ENCODE data around the gene KLHL21. TPM values are rescaled to one million over a fixed set of nuclear protein-coding genes. Genes with fewer than 3 reads are reported as not detected.

The KLHL21 gene
- total and polyA plus RNA-seq, 2 of the 4 experiments (the other 2 are of a cell fraction) = 12.0 to 36.7 TPM

DNA sequence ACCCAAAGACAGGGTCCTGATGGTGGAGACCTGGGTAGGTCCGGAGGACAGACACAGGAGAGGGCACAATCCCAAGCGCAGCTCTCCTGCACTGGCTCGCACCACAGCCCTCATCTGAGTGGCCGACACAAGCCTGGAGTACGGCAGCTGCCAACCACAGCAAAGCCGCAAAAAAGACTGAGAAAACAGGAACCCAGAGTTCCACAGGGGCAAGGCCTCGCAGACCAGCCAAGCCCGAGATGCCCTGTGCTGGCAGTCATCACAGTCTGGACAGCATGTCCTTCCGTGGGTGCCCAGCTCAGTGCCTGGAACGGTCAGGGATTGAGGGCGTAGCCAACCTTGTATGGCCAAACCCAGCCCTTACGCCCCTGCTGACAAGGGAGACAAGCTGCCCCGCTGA is 11.4 kb downstream of the KLHL21 start:
- TF ChIP-seq POLR2A (IDR thresholded peaks at IDR 0.05; ENCODE audit: low read depth, low read length) = no peak
- TF ChIP-seq RFX5 (IDR thresholded peaks at IDR 0.05; ENCODE audit: low read depth, low read length) = no peak
- POLR2A ChIA-PET (ENCODE audit: unreplicated experiment) = no interaction called here
- H2AK9ac ChIP-seq (replicated peaks; ENCODE audit: low read depth, low read length, poor library complexity) = no peak overlapping the region

More for the DNA sequence above, 11.4 kb downstream of the KLHL21 start:
- H3K27me3 ChIP-seq (ENCODE audit: control insufficient read depth, insufficient read depth, low read length) = no peaks in the 10 kb centered on the region
- no peak overlapping the region for H3K14ac ChIP-seq (replicated peaks; ENCODE audit: low read depth, low read length)
- no peak overlapping the region for H2AFZ ChIP-seq (replicated peaks; ENCODE audit: low read length, poor library complexity)
- H2BK15ac ChIP-seq (ENCODE audit: low read depth, low read length) = no peak overlapping the region
- H3K4me3 ChIP-seq (ENCODE audit: insufficient read depth, low read depth, low read length) = no peak overlapping the region
- no peak overlapping the region for H2BK120ac ChIP-seq (ENCODE audit: low read depth, low read length)
- H4K8ac ChIP-seq (ENCODE audit: low read depth in 2 of 2, low read length in 2 of 2) = no peak overlapping the region
- H4K20me1 ChIP-seq (ENCODE audit: insufficient read depth, low read length) = peaks cover 70% of the 10 kb centered on the region
- no peak for ATAC-seq (ENCODE audit: low read depth)
- no peak overlapping the region for H2BK20ac ChIP-seq (ENCODE audit: low read depth, low read length)
- no peak overlapping the region for H3K27ac ChIP-seq (ENCODE audit: insufficient read depth, low read length)
- H3K23ac ChIP-seq (ENCODE audit: low read depth, low read length) = no peak overlapping the region
- no peak overlapping the region for H4K91ac ChIP-seq (ENCODE audit: insufficient read depth, low read depth, low read length)
- H2AK5ac ChIP-seq (ENCODE audit: low read depth, low read length) = no peak overlapping the region
- intact Hi-C loops (cut with micrococcal nuclease) = no loop called here
- no peak overlapping the region for H3K4me2 ChIP-seq (ENCODE audit: low read depth, low read length)
- in situ Hi-C loops (cut with MboI; ENCODE audit: low sequenced_read_pairs) = no loop called here
- H3K56ac ChIP-seq (ENCODE audit: extremely low read depth, insufficient read depth, low read length) = no peak overlapping the region
- H3K4ac ChIP-seq (ENCODE audit: low read depth, low read length) = no peak overlapping the region
- no peak overlapping the region for H2BK5ac ChIP-seq (ENCODE audit: low read depth, low read length, poor library complexity, severe bottlenecking)
- no peak overlapping the region for H3K9ac ChIP-seq (ENCODE audit: low read depth, low read length)
- 94% methylated on average over 13 of the region's 13 CpGs; no CpG with 5 or more reads in 1 of the 2 experiments for WGBS, 2 experiments (ENCODE audit: extremely low coverage in 2 of 2, insufficient read length in 1 of 2)
- H4K5ac ChIP-seq (ENCODE audit: low read depth, low read length) = no peak overlapping the region
- H3K4me1 ChIP-seq (ENCODE audit: control insufficient read depth, insufficient read depth, low read length) = no peaks in the 10 kb centered on the region
- no peaks in the 10 kb centered on the region for H3K9me3 ChIP-seq (ENCODE audit: control insufficient read depth, insufficient read depth, low read length)
- peaks cover 85% of the 10 kb centered on the region for H3K36me3 ChIP-seq (ENCODE audit: control insufficient read depth, insufficient read depth, low read length)
- peaks cover 8 to 70% of the 10 kb centered on the region in 2 experiments; a peak in 3 of 4 replicates for H3K79me1 ChIP-seq (ENCODE audit: low read depth in 1 of 2, low read length in 2 of 2)
- dilution Hi-C loops (cut with HindIII; ENCODE audit: low sequenced_read_pairs, unreplicated experiment) = no loop called here
- no TSS peak for BruUV-seq (replicated peaks)
- H3K9me1 ChIP-seq (ENCODE audit: insufficient read depth, low read length) = no peaks in the 10 kb centered on the region
- CTCF ChIA-PET = no interaction called here
- H3K18ac ChIP-seq (ENCODE audit: low read depth, low read length) = no peak overlapping the region
- no peak for DNase-seq
